ENCODE results near the gene CYP27B1.

CYP27B1 gene

GRCh38 chr12:57763881-57764661 lies 2.8 kb downstream of the CYP27B1 start:
- no peak overlapping the region for H3K4me2 ChIP-seq (ENCODE audit: low read length)
- H3K27me3 ChIP-seq (ENCODE audit: control insufficient read depth, insufficient read depth, low read length), result no peaks in the 10 kb centered on the region
- H3K36me3 ChIP-seq (ENCODE audit: control insufficient read depth, insufficient read depth, low read length), result no peaks in the 10 kb centered on the region
- H2AFZ ChIP-seq, result no peak overlapping the region
- H3K4me1 ChIP-seq, result peaks cover 9% of the 10 kb centered on the region
- H3K9ac ChIP-seq, result no peak overlapping the region
- H3K79me2 ChIP-seq, result no peaks in the 10 kb centered on the region
- H3K27ac ChIP-seq, result no peak overlapping the region
- H3K4me3 ChIP-seq (ENCODE audit: low read depth, low read length), result no peak overlapping the region
- no peaks in the 10 kb centered on the region for H3K9me3 ChIP-seq (ENCODE audit: control insufficient read depth, low read length)
- TF ChIP-seq CTCF (IDR thresholded peaks at IDR 0.05), result no peak

GRCh38 chr12:57762463-57762862 lies 4.4 kb downstream of the CYP27B1 start:
- Histone ChIP-seq H3K4me3 (ENCODE audit: low read depth, low read length) (no peak overlapping the region), H3K27ac (no peak overlapping the region), H3K4me1 (peaks cover 9% of the 10 kb centered on the region), H3K4me2 (ENCODE audit: low read length) (no peak overlapping the region), H3K9ac (no peak overlapping the region), H2AFZ (no peak overlapping the region), H3K79me2 (no peaks in the 10 kb centered on the region), H3K27me3 (ENCODE audit: control insufficient read depth, insufficient read depth, low read length) (no peaks in the 10 kb centered on the region), H3K9me3 (ENCODE audit: control insufficient read depth, low read length) (no peaks in the 10 kb centered on the region), H3K36me3 (ENCODE audit: control insufficient read depth, insufficient read depth, low read length) (no peaks in the 10 kb centered on the region)
- TF ChIP-seq CTCF (IDR thresholded peaks at IDR 0.05), result no peak

- Histone ChIP-seq H2AFZ (no peak overlapping the region), H3K27ac (no peak overlapping the region), H3K4me1 (peaks cover 9% of the 10 kb centered on the region), H3K9me3 (ENCODE audit: control insufficient read depth, low read length) (no peaks in the 10 kb centered on the region), H3K27me3 (ENCODE audit: control insufficient read depth, insufficient read depth, low read length) (no peaks in the 10 kb centered on the region), H3K36me3 (ENCODE audit: control insufficient read depth, insufficient read depth, low read length) (no peaks in the 10 kb centered on the region), H3K79me2 (peaks cover 3% of the 10 kb centered on the region), H3K4me3 (ENCODE audit: low read depth, low read length) (no peak overlapping the region), H3K4me2 (ENCODE audit: low read length) (no peak overlapping the region), H3K9ac (no peak overlapping the region)
- TF ChIP-seq CTCF (IDR thresholded peaks at IDR 0.05), result no peak
These were observed 5.4 kb downstream of the CYP27B1 start for GRCh38 chr12:57761391-57761998.

- no peak overlapping the region for H2AFZ ChIP-seq
- peaks cover 7% of the 10 kb centered on the region for H3K4me1 ChIP-seq
- no peak overlapping the region for H3K4me2 ChIP-seq (ENCODE audit: low read length)
- no peaks in the 10 kb centered on the region for H3K9me3 ChIP-seq (ENCODE audit: control insufficient read depth, low read length)
- H3K36me3 ChIP-seq (ENCODE audit: control insufficient read depth, insufficient read depth, low read length), result no peaks in the 10 kb centered on the region
- H3K27ac ChIP-seq, result no peak overlapping the region
- H3K9ac ChIP-seq, result no peak overlapping the region
- no peak overlapping the region for H3K4me3 ChIP-seq (ENCODE audit: low read depth, low read length)
- peaks cover 5% of the 10 kb centered on the region for H3K79me2 ChIP-seq
- no peaks in the 10 kb centered on the region for H3K27me3 ChIP-seq (ENCODE audit: control insufficient read depth, insufficient read depth, low read length)
- no peak for TF ChIP-seq CTCF (IDR thresholded peaks at IDR 0.05)
These were observed 6.4 kb downstream of the CYP27B1 start for GRCh38 chr12:57760347-57760982.
